ENCODE results near the gene SLC35E3. TPM values are rescaled to one million over a fixed set of nuclear protein-coding genes. Genes with fewer than 3 reads are reported as not detected.

SLC35E3 gene
- total RNA-seq, 1 experiment from 2014 or later: 4.9 TPM

DNA sequence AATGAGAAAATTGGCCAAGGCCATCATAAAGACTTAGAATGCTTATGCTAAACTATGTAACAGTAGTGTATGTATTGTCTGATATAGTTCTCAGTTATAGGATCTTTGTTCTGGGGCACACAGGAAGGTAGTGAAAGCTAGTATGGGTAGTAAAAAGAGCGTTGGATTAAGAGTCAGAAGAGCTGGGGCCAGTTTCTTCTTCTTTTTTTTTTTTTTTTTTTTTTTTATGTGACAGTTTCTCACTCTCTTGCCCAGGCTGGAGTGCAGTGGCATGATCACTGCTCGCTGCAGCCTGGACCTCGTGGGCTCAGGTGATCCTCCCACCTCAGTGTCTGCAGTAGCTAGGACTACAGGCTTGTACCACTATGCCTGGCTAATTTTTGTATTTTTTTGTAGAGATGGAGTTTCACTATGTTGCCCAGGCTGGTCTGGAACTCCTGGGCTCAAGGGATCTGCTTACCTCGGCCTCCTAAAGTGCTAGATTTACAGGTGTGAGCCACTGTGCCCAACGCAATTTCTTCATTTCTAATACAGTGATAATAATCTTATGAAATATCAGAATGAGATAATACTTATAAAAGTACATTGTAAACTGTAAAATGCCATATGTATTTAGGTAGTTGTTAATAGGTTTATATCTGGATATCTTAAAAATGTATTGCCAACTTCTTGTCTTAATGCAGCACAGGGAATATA is 69.4 kb downstream of the SLC35E3 start (continued):
- TF ChIP-seq YY1 (IDR thresholded peaks at IDR 0.05; ENCODE audit: extremely low read depth, insufficient replicate concordance, low read depth, low read length) (no peak), TCF7L2 (IDR thresholded peaks at IDR 0.05; ENCODE audit: borderline replicate concordance, extremely low read depth, insufficient read depth, insufficient read length) (no peak), SRF (IDR thresholded peaks at IDR 0.05; ENCODE audit: low read depth) (no peak), CBX3 (IDR thresholded peaks at IDR 0.05; ENCODE audit: low read depth) (no peak)
- TF ChIP-seq, protein P1, sequence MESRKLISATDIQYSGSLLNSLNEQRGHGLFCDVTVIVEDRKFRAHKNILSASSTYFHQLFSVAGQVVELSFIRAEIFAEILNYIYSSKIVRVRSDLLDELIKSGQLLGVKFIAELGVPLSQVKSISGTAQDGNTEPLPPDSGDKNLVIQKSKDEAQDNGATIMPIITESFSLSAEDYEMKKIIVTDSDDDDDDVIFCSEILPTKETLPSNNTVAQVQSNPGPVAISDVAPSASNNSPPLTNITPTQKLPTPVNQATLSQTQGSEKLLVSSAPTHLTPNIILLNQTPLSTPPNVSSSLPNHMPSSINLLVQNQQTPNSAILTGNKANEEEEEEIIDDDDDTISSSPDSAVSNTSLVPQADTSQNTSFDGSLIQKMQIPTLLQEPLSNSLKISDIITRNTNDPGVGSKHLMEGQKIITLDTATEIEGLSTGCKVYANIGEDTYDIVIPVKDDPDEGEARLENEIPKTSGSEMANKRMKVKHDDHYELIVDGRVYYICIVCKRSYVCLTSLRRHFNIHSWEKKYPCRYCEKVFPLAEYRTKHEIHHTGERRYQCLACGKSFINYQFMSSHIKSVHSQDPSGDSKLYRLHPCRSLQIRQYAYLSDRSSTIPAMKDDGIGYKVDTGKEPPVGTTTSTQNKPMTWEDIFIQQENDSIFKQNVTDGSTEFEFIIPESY (IDR thresholded peaks at IDR 0.05; ENCODE audit: extremely low read depth, insufficient replicate concordance, low read length): no peak

DNA sequence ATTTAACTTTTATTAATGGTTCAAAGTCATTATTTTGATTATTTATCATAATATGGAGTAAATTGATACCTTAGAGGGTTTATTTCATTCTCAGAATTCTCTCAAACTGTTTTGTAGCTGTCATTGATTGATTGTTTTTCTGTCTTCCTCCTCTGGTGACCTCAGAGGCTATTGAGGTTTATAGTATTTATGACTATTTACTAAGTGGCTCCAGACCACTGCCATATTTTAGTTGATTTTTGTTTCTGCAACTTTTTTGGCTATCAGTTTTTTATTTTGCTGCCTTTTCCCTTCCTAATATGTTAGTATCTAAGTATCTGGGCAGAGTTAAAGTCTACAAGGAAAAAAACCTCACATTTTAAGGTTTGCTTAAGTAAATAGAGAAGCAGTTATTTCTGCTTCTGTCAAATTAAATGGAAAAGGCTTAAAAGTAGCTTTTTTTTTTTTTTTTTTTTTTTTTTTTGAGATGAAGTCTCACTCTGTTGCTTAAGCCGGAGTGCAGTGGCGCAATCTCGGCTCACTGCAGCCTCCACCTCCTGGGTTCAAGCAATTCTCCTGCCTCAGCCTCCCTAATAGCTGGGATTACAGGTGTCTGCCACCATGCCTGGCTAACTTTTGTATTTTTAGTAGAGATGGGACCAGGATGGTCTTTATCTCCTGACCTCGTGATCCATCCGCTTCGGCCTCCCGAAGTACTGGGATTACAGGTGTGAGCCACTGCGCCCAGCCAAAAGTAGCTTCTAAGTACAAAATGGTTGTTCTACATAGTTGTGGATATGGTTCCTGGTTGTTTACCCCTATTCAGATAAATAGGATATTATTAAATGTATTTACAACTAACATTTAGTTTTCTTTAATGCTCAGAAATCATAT is 70.2 kb downstream of the SLC35E3 start:
- Histone ChIP-seq H3K9me2 (ENCODE audit: insufficient read depth) (no peaks in the 10 kb centered on the region), H3K4me1 (ENCODE audit: control insufficient read depth in 1 of 2, insufficient read depth in 2 of 2, low read length in 2 of 2) (no peaks in the 10 kb centered on the region), H4K20me1 (ENCODE audit: insufficient read depth) (peaks cover 4% of the 10 kb centered on the region; the same call in 1 of the 2 replicates), H3K27me3 (ENCODE audit: insufficient read depth, low read length) (no peaks in the 10 kb centered on the region), H3K9me3 (ENCODE audit: control insufficient read depth in 1 of 2, insufficient read depth in 1 of 2, low read depth in 1 of 2, low read length in 2 of 2) (no peaks in the 10 kb centered on the region), H3K36me3 (ENCODE audit: control insufficient read depth in 1 of 2, insufficient read depth in 2 of 2, low read length in 2 of 2) (peaks cover 36 to 72% of the 10 kb centered on the region in 2 experiments), H3K79me2 (ENCODE audit: insufficient read depth, low read length) (peaks cover 95% of the 10 kb centered on the region), H3K4me3 (replicated peaks in 1 of 2; ENCODE audit: low read depth in 1 of 2, low read length in 2 of 2) (no peak overlapping the region), H2AFZ (ENCODE audit: low read depth, low read length, poor library complexity, severe bottlenecking) (no peak overlapping the region), H3K4me2 (ENCODE audit: low read length) (no peak overlapping the region), H3K27ac (ENCODE audit: low read depth, low read length) (no peak overlapping the region), H3K9ac (ENCODE audit: low read length) (no peak overlapping the region)
- ChIA-PET CTCF (interaction anchor here (0.9 kb wide), 1 partner anchor 14 kb away, joined by 3 read pairs; no protein-coding TSS in a partner anchor), POLR2A (no interaction called here), RAD21 (ENCODE audit: low non-redundant PET in 1 of 2, low total read pairs in 2 of 2, uncharacterized antibody in 2 of 2, unreplicated experiment in 2 of 2) (no interaction called here)
- BruUV-seq (replicated peaks): no TSS peak
- DNase-seq (ENCODE audit: low read depth, low spot score) (no peak), ATAC-seq (no peak)
- intact Hi-C loops (cut with micrococcal nuclease): no loop called here
- TF ChIP-seq FOSL1 (IDR thresholded peaks at IDR 0.05; ENCODE audit: low read depth) (no peak), TCF7L2 (IDR thresholded peaks at IDR 0.05; ENCODE audit: borderline replicate concordance, extremely low read depth, insufficient read depth, insufficient read length) (no peak), SP1 (IDR thresholded peaks at IDR 0.05; ENCODE audit: low read depth) (no peak), SRF (IDR thresholded peaks at IDR 0.05; ENCODE audit: low read depth) (no peak), ZFX (IDR thresholded peaks at IDR 0.05) (no peak), CBX3 (IDR thresholded peaks at IDR 0.05; ENCODE audit: low read depth) (no peak), ZNF274 (IDR thresholded peaks at IDR 0.05; ENCODE audit: low read depth, low read length) (no peak), CEBPB (IDR thresholded peaks at IDR 0.05; ENCODE audit: low read depth) (no peak), ELF1 (IDR thresholded peaks at IDR 0.05; ENCODE audit: borderline replicate concordance, low read depth) (no peak)
- TF ChIP-seq, protein P2, sequence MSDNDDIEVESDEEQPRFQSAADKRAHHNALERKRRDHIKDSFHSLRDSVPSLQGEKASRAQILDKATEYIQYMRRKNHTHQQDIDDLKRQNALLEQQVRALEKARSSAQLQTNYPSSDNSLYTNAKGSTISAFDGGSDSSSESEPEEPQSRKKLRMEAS (IDR thresholded peaks at IDR 0.05): no peak
- TF ChIP-seq, protein P1 (IDR thresholded peaks at IDR 0.05; ENCODE audit: extremely low read depth, insufficient replicate concordance, low read length): no peak
- TF ChIP-seq, protein P3, sequence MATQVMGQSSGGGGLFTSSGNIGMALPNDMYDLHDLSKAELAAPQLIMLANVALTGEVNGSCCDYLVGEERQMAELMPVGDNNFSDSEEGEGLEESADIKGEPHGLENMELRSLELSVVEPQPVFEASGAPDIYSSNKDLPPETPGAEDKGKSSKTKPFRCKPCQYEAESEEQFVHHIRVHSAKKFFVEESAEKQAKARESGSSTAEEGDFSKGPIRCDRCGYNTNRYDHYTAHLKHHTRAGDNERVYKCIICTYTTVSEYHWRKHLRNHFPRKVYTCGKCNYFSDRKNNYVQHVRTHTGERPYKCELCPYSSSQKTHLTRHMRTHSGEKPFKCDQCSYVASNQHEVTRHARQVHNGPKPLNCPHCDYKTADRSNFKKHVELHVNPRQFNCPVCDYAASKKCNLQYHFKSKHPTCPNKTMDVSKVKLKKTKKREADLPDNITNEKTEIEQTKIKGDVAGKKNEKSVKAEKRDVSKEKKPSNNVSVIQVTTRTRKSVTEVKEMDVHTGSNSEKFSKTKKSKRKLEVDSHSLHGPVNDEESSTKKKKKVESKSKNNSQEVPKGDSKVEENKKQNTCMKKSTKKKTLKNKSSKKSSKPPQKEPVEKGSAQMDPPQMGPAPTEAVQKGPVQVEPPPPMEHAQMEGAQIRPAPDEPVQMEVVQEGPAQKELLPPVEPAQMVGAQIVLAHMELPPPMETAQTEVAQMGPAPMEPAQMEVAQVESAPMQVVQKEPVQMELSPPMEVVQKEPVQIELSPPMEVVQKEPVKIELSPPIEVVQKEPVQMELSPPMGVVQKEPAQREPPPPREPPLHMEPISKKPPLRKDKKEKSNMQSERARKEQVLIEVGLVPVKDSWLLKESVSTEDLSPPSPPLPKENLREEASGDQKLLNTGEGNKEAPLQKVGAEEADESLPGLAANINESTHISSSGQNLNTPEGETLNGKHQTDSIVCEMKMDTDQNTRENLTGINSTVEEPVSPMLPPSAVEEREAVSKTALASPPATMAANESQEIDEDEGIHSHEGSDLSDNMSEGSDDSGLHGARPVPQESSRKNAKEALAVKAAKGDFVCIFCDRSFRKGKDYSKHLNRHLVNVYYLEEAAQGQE (IDR thresholded peaks at IDR 0.05; ENCODE audit: low read depth): no peak

Measured in HCT116 (cell line).